Omental fat pad (tissue), 4 donors: ENCODE measurements around the gene PLAC9. TPM values are rescaled to one million over a fixed set of nuclear protein-coding genes. Genes with fewer than 3 reads are reported as not detected.

Source experiments
- ATAC-seq: fragments of 150-250 bp; one replicate; pipeline ENCODE4 v1.9.1; 2016; ENCODE audit warnings: mild to moderate bottlenecking, moderate library complexity; ENCODE audit not compliant: low FRiP score
- DNase-seq: peaks from one replicate; pipeline ENCODE4 v3.0.0-alpha.2; 2019; ENCODE audit warnings: low spot score
- total RNA-seq, 4 donors: library from RNA; depleted of rRNA; stranded (reverse); fragments of >200 nt; gene quantifications; one replicate each; pipeline ENCODE4 v1.1.0, GENCODE V29; 2016
- TF ChIP-seq, protein P1 (sequence below), 3 donors: fragments of 450-650 bp; IDR thresholded peaks; one replicate each; pipeline ENCODE4 v1.5.1; 2016 to 2017; ENCODE audit warnings: antibody characterized with exemption in 3 of 3, mild to moderate bottlenecking in 3 of 3, moderate library complexity in 2 of 3

The PLAC9 gene
- total RNA-seq, 4 donors from 2014 or later = 18.0 to 116 (median 20.8) TPM

- ATAC-seq (no peak), DNase-seq (no peak)
- TF ChIP-seq, protein P1, sequence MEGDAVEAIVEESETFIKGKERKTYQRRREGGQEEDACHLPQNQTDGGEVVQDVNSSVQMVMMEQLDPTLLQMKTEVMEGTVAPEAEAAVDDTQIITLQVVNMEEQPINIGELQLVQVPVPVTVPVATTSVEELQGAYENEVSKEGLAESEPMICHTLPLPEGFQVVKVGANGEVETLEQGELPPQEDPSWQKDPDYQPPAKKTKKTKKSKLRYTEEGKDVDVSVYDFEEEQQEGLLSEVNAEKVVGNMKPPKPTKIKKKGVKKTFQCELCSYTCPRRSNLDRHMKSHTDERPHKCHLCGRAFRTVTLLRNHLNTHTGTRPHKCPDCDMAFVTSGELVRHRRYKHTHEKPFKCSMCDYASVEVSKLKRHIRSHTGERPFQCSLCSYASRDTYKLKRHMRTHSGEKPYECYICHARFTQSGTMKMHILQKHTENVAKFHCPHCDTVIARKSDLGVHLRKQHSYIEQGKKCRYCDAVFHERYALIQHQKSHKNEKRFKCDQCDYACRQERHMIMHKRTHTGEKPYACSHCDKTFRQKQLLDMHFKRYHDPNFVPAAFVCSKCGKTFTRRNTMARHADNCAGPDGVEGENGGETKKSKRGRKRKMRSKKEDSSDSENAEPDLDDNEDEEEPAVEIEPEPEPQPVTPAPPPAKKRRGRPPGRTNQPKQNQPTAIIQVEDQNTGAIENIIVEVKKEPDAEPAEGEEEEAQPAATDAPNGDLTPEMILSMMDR (IDR thresholded peaks at IDR 0.05) = no peak
Measured at GRCh38 chr10:80184291-80184690, 51.8 kb downstream of the PLAC9 start.

- no peak for ATAC-seq
- TF ChIP-seq, protein P1 (IDR thresholded peaks at IDR 0.05) = no peak
- no peak for DNase-seq
Measured at GRCh38 chr10:80185578-80186299, 53.2 kb downstream of the PLAC9 start.

- TF ChIP-seq, protein P1 (IDR thresholded peaks at IDR 0.05) = no peak
- no peak for ATAC-seq
Measured at GRCh38 chr10:80186364-80187012, 54.0 kb downstream of the PLAC9 start.

GRCh38 chr10:80187060-80187459, 54.5 kb downstream of the PLAC9 start:
- ATAC-seq = no peak
- no peak for DNase-seq
- TF ChIP-seq, protein P1 (IDR thresholded peaks at IDR 0.05) = no peak

More at GRCh38 chr10:80186364-80187012, 54.0 kb downstream of the PLAC9 start:
- no peak for DNase-seq

DNA sequence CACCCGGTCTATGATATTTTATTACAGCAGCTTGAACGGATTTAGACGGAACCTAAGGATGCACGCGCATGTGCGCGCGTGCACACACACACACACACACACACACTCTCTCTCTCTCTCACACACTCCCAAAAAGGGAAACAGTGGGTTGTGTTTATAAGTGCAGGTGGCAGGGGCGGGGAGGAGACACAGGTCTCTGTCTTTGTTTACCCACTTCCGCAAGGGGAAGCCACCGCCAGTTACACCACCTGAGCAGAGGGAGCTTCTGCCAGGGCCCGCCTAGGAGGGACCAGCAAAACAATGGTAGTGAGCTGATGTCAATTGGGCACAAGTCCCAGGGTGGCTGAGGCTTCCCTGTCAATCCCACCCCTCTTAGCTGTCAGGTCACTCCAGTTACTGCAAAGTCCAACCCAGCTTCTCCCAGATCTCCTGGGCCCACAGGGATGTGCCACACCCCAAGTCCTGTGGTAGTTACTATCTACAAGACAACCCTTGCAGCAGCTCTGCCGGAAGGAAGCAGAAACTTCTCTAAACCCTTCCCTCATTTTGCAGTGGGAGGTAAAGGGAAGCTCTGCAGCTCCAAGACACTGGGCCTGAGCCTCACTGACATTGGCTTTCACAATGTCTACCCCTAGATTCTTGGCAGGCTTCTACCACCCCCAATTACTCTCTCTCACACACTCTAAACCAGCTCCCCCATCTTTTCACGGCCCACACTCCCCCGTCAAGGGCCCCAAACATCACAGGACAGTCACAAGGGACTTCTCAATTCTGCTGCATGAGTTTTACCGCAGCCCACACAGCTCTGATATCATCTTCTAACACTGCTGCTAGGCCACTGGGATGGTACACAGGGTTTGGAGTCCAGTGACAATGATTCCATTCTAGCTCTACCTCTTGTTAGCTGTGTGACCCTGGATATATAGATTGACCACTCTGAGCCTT, 55.2 kb downstream of the PLAC9 start:
- DNase-seq (peak; percentile 22), ATAC-seq (no peak)
- TF ChIP-seq, protein P1 (IDR thresholded peaks at IDR 0.05) = no peak

DNA sequence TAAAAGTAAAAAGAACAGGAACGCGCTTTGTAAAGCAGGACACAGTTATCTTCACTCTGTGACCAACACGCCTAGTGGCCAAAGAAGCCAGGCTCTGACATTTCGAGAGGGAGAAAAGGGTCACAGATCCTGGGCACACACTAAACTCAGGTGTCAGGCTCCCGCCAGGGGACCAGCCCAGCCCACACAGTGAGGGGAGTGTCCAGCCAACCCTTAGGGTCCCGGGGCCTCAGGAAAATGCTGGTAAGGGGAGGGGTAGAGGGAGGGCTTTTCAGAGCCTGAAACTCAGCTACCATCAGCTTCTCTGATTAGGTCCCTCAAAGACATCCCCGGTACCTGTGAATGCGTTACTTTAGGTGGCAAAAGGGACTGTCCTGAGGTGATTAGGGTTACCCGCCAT, 56.2 kb downstream of the PLAC9 start:
- TF ChIP-seq, protein P1 (IDR thresholded peaks at IDR 0.05) = no peak
- ATAC-seq = no peak
- DNase-seq = no peak
